B cell (primary cell): ENCODE results near the gene PJVK. TPM values are rescaled to one million over a fixed set of nuclear protein-coding genes. Genes with fewer than 3 reads are reported as not detected.
A peak's percentile ranks its signal among the peaks of the same experiment; 100 is the strongest.

Experiments used
- ATAC-seq: fragments of 200-7000 bp; cut with Tn5 transposase; one replicate; pipeline ENCODE4 v1.10.0; 2021; ENCODE audit warnings: low read depth, mild to moderate bottlenecking, moderate number of reproducible peaks, moderate library complexity
- CTCF ChIA-PET: fragments of 350-600 bp; sonication (Branson Sonifier 250); formaldehyde crosslinking; loops from one replicate; lab custom pipeline; 2021; ENCODE audit warnings: antibody characterized with exemption, inconsistent platforms; lab: Charles Lee
- POLR2A ChIA-PET: fragments of 350-600 bp; sonication (Branson Sonifier 250); formaldehyde crosslinking; loops from one replicate; lab custom pipeline; 2021; ENCODE audit warnings: antibody characterized with exemption; lab: Charles Lee
- DNase-seq: peaks from one replicate; pipeline ENCODE4 v3.0.0; 2013
- H2AFZ ChIP-seq: 2 replicates; pipeline ENCODE4 v1.6.1; 2012; ENCODE audit warnings: mild to moderate bottlenecking, low read depth, low read length; ENCODE audit not compliant: insufficient read depth, poor library complexity, severe bottlenecking
- H3K27ac ChIP-seq, 2 donors: 1 replicate in 1 of 2; 2 replicates in 1 of 2; pipeline ENCODE4 v1.5.1; 2012 to 2013; ENCODE audit warnings: low read length in 2 of 2, mild to moderate bottlenecking in 2 of 2, moderate library complexity in 1 of 2
- H3K27me3 ChIP-seq, 4 experiments: fragments of 200-600 bp in 1 of 4; sonication (generic) in 1 of 4; replicated peaks in 1 of 4; 1 replicate in 2 of 4; 2 replicates in 2 of 4; pipeline versions ENCODE4 v1.6.1 to v1.7.0; 2013 to 2016; ENCODE audit warnings: low read length in 3 of 4, mild to moderate bottlenecking in 2 of 4, mixed read lengths in 1 of 4, moderate library complexity in 1 of 4; ENCODE audit not compliant: insufficient read depth in 4 of 4, control insufficient read depth in 3 of 4; ENCODE audit errors: control extremely low read depth in 1 of 4
- H3K36me3 ChIP-seq, 2 experiments: replicated peaks in 1 of 2; 1 replicate in 1 of 2; 2 replicates in 1 of 2; pipeline versions ENCODE4 v1.6.1 to v1.7.1; 2013; ENCODE audit warnings: low read length in 1 of 2; ENCODE audit not compliant: insufficient read depth in 2 of 2, control insufficient read depth in 1 of 2; ENCODE audit errors: control extremely low read depth in 1 of 2, extremely low read depth in 1 of 2
- H3K4me1 ChIP-seq, 2 donors: fragments of 200-600 bp in 1 of 2; sonication (generic) in 1 of 2; 1 replicate in 1 of 2; 2 replicates in 1 of 2; pipeline versions ENCODE4 v1.5.1 to v1.6.1; 2013 to 2017; ENCODE audit warnings: low read length in 2 of 2; ENCODE audit not compliant: control insufficient read depth in 2 of 2, insufficient read depth in 2 of 2
- H3K4me2 ChIP-seq: replicated peaks from 2 replicates; pipeline ENCODE3; 2012; ENCODE audit warnings: mild to moderate bottlenecking, low read depth, low read length; ENCODE audit not compliant: poor library complexity, severe bottlenecking
- H3K4me3 ChIP-seq, 5 experiments: fragments of 200-600 bp in 1 of 5; sonication (generic) in 1 of 5; 1 replicate in 3 of 5; 2 replicates in 2 of 5; pipeline versions ENCODE4 v1.5.1 to v1.7.0; 2011 to 2016; ENCODE audit warnings: low read length in 4 of 5, mild to moderate bottlenecking in 4 of 5, low read depth in 2 of 5, control low read depth in 1 of 5, moderate library complexity in 1 of 5; ENCODE audit not compliant: insufficient read depth in 1 of 5; ENCODE audit errors: control extremely low read depth in 1 of 5, extremely low read depth in 1 of 5
- H3K79me2 ChIP-seq: fragments of 200-600 bp; sonication (generic); one replicate; pipeline ENCODE4 v1.6.0; 2016; ENCODE audit warnings: low read length; ENCODE audit not compliant: control insufficient read depth, insufficient read depth
- H3K9ac ChIP-seq: fragments of 200-600 bp; sonication (generic); 2 replicates; pipeline ENCODE4 v1.6.1; 2017; ENCODE audit warnings: mild to moderate bottlenecking, low read length, moderate library complexity
- H3K9me3 ChIP-seq, 3 donors: one replicate each; pipeline versions ENCODE4 v1.6.1 to v1.7.1; 2013; ENCODE audit warnings: low read length in 2 of 3; ENCODE audit not compliant: control insufficient read depth in 2 of 3, insufficient read depth in 1 of 3; ENCODE audit errors: control extremely low read depth in 1 of 3
- H4K20me1 ChIP-seq: 2 replicates; pipeline ENCODE4 v1.6.0; 2012; ENCODE audit warnings: mild to moderate bottlenecking, low read length; ENCODE audit not compliant: insufficient read depth, control insufficient read depth, poor library complexity, severe bottlenecking
- H3K27ac Mint-ChIP-seq: one replicate; pipeline ENCODE4 v1.8.0; 2021; ENCODE audit warnings: mixed read lengths
- H3K27me3 Mint-ChIP-seq: one replicate; pipeline ENCODE4 v1.8.0; 2021; ENCODE audit warnings: mixed read lengths
- H3K4me1 Mint-ChIP-seq: one replicate; pipeline ENCODE4 v1.8.0; 2021; ENCODE audit warnings: mixed read lengths
- H3K4me3 Mint-ChIP-seq: one replicate; pipeline ENCODE4 v1.8.0; 2021; ENCODE audit warnings: mixed read lengths
- H3K9me3 Mint-ChIP-seq: one replicate; pipeline ENCODE4 v1.8.0; 2022; ENCODE audit warnings: mixed read lengths; ENCODE audit not compliant: insufficient read depth
- CTCF ChIP-seq: fragments of 200-600 bp; IDR thresholded peaks from one replicate; pipeline ENCODE4 v1.8.0; 2022; ENCODE audit warnings: antibody characterized with exemption, mild to moderate bottlenecking
- EZH2 ChIP-seq: IDR thresholded peaks from 2 replicates; pipeline ENCODE4 v1.6.1; 2012; ENCODE audit warnings: borderline replicate concordance, low read depth, mild to moderate bottlenecking, moderate library complexity, low read length; ENCODE audit not compliant: insufficient read depth, poor library complexity, severe bottlenecking
- WGBS: methylation state at CpG from one replicate; pipeline ENCODE4 v1.1.5; 2013; ENCODE audit warnings: missing lambda C conversion rate; ENCODE audit not compliant: insufficient coverage; 5-methylcytosine and 5-hydroxymethylcytosine counted together
- intact Hi-C: fragments of 100-400 bp; cut with micrococcal nuclease; formaldehyde crosslinking; loops from one replicate; pipeline ENCODE4 v1.10.0; 2022
- polyA plus RNA-seq: library from polyadenylated mRNA; depleted of rRNA; stranded (reverse); fragments of >200 nt; gene quantifications from 2 replicates; pipeline ENCODE4 v1.2.3, GENCODE V29; 2012
- total RNA-seq, 2 donors: library from RNA; stranded (reverse); fragments of 120-200 nt in 1 of 2; gene quantifications; 1 replicate in 1 of 2; 2 replicates in 1 of 2; pipeline versions ENCODE4 v1.2.3 to v1.2.4, GENCODE V29; 2013 to 2022

Gene PJVK
- total and polyA plus RNA-seq, 2 donors (not counting 1 experiment from before 2014, with no cell fraction given), result 2.3 to 7.9 TPM

- no peaks in the 10 kb centered on the region for H3K27me3 Mint-ChIP-seq
- TF ChIP-seq CTCF (no peak), EZH2 (no peak)
- ATAC-seq (no peak), DNase-seq (no peak)
- Histone ChIP-seq H3K36me3 (no peaks in the 10 kb centered on the region), H3K4me3 (no peak overlapping the region), H3K27me3 (no peaks in the 10 kb centered on the region), H3K4me2 (no peak overlapping the region), H3K9ac (no peak overlapping the region), H2AFZ (peak overlapping the region; percentile 50), H3K27ac (no peak overlapping the region), H3K4me1 (no peaks in the 10 kb centered on the region), H3K79me2 (no peaks in the 10 kb centered on the region), H4K20me1 (no peaks in the 10 kb centered on the region), H3K9me3 (no peaks in the 10 kb centered on the region)
- POLR2A ChIA-PET, result no interaction called here
- 28% methylated on average over 4 of the region's 4 CpGs for WGBS
- CTCF ChIA-PET, result interaction anchor here (1.0 to 3.0 kb wide), 4 partner anchors 9 to 13 kb away, joined by 4 to 19 read pairs (median 7); no protein-coding TSS in a partner anchor
- intact Hi-C loops, result no loop called here
- H3K4me3 Mint-ChIP-seq, result no peak overlapping the region
- H3K4me1 Mint-ChIP-seq, result peaks cover 6% of the 10 kb centered on the region
- no peaks in the 10 kb centered on the region for H3K9me3 Mint-ChIP-seq
- H3K27ac Mint-ChIP-seq, result no peak overlapping the region
These were observed 46.8 kb upstream of the PJVK start for GRCh38 chr2:178404368-178404767.

- H3K27ac ChIP-seq, result no peak overlapping the region
- H3K79me2 ChIP-seq, result no peaks in the 10 kb centered on the region
- ChIA-PET POLR2A (no interaction called here), CTCF (interaction anchor here (1.1 kb wide), 1 partner anchor 9 kb away, joined by 4 read pairs; no protein-coding TSS in a partner anchor)
- ATAC-seq (no peak), DNase-seq (no peak)
- no peaks in the 10 kb centered on the region for H4K20me1 ChIP-seq
- Mint-ChIP-seq H3K9me3 (no peaks in the 10 kb centered on the region), H3K27ac (no peak overlapping the region), H3K4me1 (peaks cover 13% of the 10 kb centered on the region), H3K27me3 (no peaks in the 10 kb centered on the region), H3K4me3 (no peak overlapping the region)
- peaks cover 3 to 6% of the 10 kb centered on the region in 2 donors for H3K4me1 ChIP-seq
- intact Hi-C loops, result no loop called here
- H3K4me2 ChIP-seq, result no peak overlapping the region
- no CpG with 5 or more reads among the region's 5 CpGs for WGBS
- H3K36me3 ChIP-seq, result no peaks in the 10 kb centered on the region
- no peak overlapping the region for H2AFZ ChIP-seq
- TF ChIP-seq CTCF (no peak), EZH2 (no peak)
- no peak overlapping the region for H3K9ac ChIP-seq
- H3K9me3 ChIP-seq, result no peaks in the 10 kb centered on the region
- H3K27me3 ChIP-seq, result no peaks in the 10 kb centered on the region
- no peak overlapping the region for H3K4me3 ChIP-seq
These were observed 41.9 kb upstream of the PJVK start for GRCh38 chr2:178409261-178409660.
